ENCODE measurements around the gene CNGA3.

The CNGA3 gene

GRCh38 chr2:98378901-98379300 lies 32.6 kb downstream of the CNGA3 start:
- H4K20me1 ChIP-seq (ENCODE audit: insufficient read depth, low read length, poor library complexity, severe bottlenecking) = no peaks in the 10 kb centered on the region
- no peaks in the 10 kb centered on the region for H3K27me3 ChIP-seq (ENCODE audit: insufficient read depth, low read length, poor library complexity, severe bottlenecking)
- H3K4me2 ChIP-seq (ENCODE audit: low read depth, low read length, poor library complexity, severe bottlenecking) = no peak overlapping the region
- TF ChIP-seq EZH2phosphoT487 (IDR thresholded peaks at IDR 0.05; ENCODE audit: borderline replicate concordance) (no peak), CTCF (conservative IDR thresholded peaks at IDR 0.05; ENCODE audit: low read length) (no peak)
- no peak overlapping the region for H2AFZ ChIP-seq (ENCODE audit: low read length)
- no peaks in the 10 kb centered on the region for H3K36me3 ChIP-seq (ENCODE audit: insufficient read depth, low read length)
- H3K9me2 ChIP-seq (replicated peaks; ENCODE audit: low read depth, low read length) = no peaks in the 10 kb centered on the region
- no peak overlapping the region for H3K9ac ChIP-seq (ENCODE audit: low read depth, low read length, poor library complexity, severe bottlenecking)
- no peaks in the 10 kb centered on the region for H3K9me3 ChIP-seq (ENCODE audit: insufficient read depth, low read depth, low read length)
- no peaks in the 10 kb centered on the region for H3K79me2 ChIP-seq (ENCODE audit: insufficient read depth, low read length)
- no peaks in the 10 kb centered on the region for H3F3A ChIP-seq (ENCODE audit: low read depth)
- no peak overlapping the region for H3K4me3 ChIP-seq (ENCODE audit: low read length, poor library complexity, severe bottlenecking)
- no peaks in the 10 kb centered on the region for H3K4me1 ChIP-seq (ENCODE audit: insufficient read depth, low read length, poor library complexity, severe bottlenecking)

- H3K9ac ChIP-seq (ENCODE audit: low read depth, low read length, poor library complexity, severe bottlenecking) = no peak overlapping the region
- TF ChIP-seq CTCF (conservative IDR thresholded peaks at IDR 0.05; ENCODE audit: low read length) (no peak), EZH2phosphoT487 (IDR thresholded peaks at IDR 0.05; ENCODE audit: borderline replicate concordance) (no peak)
- H3K27me3 ChIP-seq (ENCODE audit: insufficient read depth, low read length, poor library complexity, severe bottlenecking) = no peaks in the 10 kb centered on the region
- no peaks in the 10 kb centered on the region for H3F3A ChIP-seq (ENCODE audit: low read depth)
- no peak overlapping the region for H3K4me2 ChIP-seq (ENCODE audit: low read depth, low read length, poor library complexity, severe bottlenecking)
- H3K4me1 ChIP-seq (ENCODE audit: insufficient read depth, low read length, poor library complexity, severe bottlenecking) = no peaks in the 10 kb centered on the region
- H3K36me3 ChIP-seq (ENCODE audit: insufficient read depth, low read length) = no peaks in the 10 kb centered on the region
- H2AFZ ChIP-seq (ENCODE audit: low read length) = no peak overlapping the region
- H4K20me1 ChIP-seq (ENCODE audit: insufficient read depth, low read length, poor library complexity, severe bottlenecking) = no peaks in the 10 kb centered on the region
- H3K9me2 ChIP-seq (replicated peaks; ENCODE audit: low read depth, low read length) = no peaks in the 10 kb centered on the region
- H3K9me3 ChIP-seq (ENCODE audit: insufficient read depth, low read depth, low read length) = no peaks in the 10 kb centered on the region
- H3K4me3 ChIP-seq (ENCODE audit: low read length, poor library complexity, severe bottlenecking) = no peak overlapping the region
- no peaks in the 10 kb centered on the region for H3K79me2 ChIP-seq (ENCODE audit: insufficient read depth, low read length)
These were observed 33.3 kb downstream of the CNGA3 start for GRCh38 chr2:98379311-98380202.

GRCh38 chr2:98380203-98380535 lies 33.9 kb downstream of the CNGA3 start:
- Histone ChIP-seq H2AFZ (ENCODE audit: low read length) (no peak overlapping the region), H3K4me3 (ENCODE audit: low read length, poor library complexity, severe bottlenecking) (no peak overlapping the region), H3K9me2 (replicated peaks; ENCODE audit: low read depth, low read length) (no peaks in the 10 kb centered on the region), H3K36me3 (ENCODE audit: insufficient read depth, low read length) (no peaks in the 10 kb centered on the region), H3K4me2 (ENCODE audit: low read depth, low read length, poor library complexity, severe bottlenecking) (no peak overlapping the region), H3K9me3 (ENCODE audit: insufficient read depth, low read depth, low read length) (no peaks in the 10 kb centered on the region), H4K20me1 (ENCODE audit: insufficient read depth, low read length, poor library complexity, severe bottlenecking) (no peaks in the 10 kb centered on the region), H3K9ac (ENCODE audit: low read depth, low read length, poor library complexity, severe bottlenecking) (no peak overlapping the region), H3F3A (ENCODE audit: low read depth) (no peaks in the 10 kb centered on the region), H3K27me3 (ENCODE audit: insufficient read depth, low read length, poor library complexity, severe bottlenecking) (no peaks in the 10 kb centered on the region), H3K79me2 (ENCODE audit: insufficient read depth, low read length) (no peaks in the 10 kb centered on the region), H3K4me1 (ENCODE audit: insufficient read depth, low read length, poor library complexity, severe bottlenecking) (no peaks in the 10 kb centered on the region)
- TF ChIP-seq EZH2phosphoT487 (IDR thresholded peaks at IDR 0.05; ENCODE audit: borderline replicate concordance) (no peak), CTCF (conservative IDR thresholded peaks at IDR 0.05; ENCODE audit: low read length) (no peak)
